H1 (cell line): ENCODE results near the gene ZNF565.

ENCODE experiments used
- CREB1 ChIP-seq: IDR thresholded peaks from 2 replicates; pipeline ENCODE4 v1.6.1; 2012; ENCODE audit warnings: inconsistent platforms
- CTCF ChIP-seq, 3 experiments: IDR thresholded peaks; 1 replicate in 2 of 3; 2 replicates in 1 of 3; pipeline versions ENCODE4 v1.5.1 to v1.6.1; 2011; ENCODE audit warnings: low read length in 3 of 3, mild to moderate bottlenecking in 3 of 3, inconsistent platforms in 2 of 3, low read depth in 1 of 3, moderate library complexity in 1 of 3; ENCODE audit not compliant: insufficient read depth in 1 of 3; ENCODE audit errors: control extremely low read depth in 1 of 3
- EP300 ChIP-seq, 2 experiments: IDR thresholded peaks; 1 replicate in 1 of 2; 2 replicates in 1 of 2; pipeline ENCODE4 v1.6.1; 2011 to 2012; ENCODE audit warnings: low read depth in 2 of 2, low read length in 2 of 2, mild to moderate bottlenecking in 2 of 2, borderline replicate concordance in 1 of 2, inconsistent platforms in 1 of 2, moderate library complexity in 1 of 2
- GABPA ChIP-seq: IDR thresholded peaks from 2 replicates; pipeline ENCODE4 v1.6.1; 2011; ENCODE audit warnings: mild to moderate bottlenecking, low read length, moderate library complexity, borderline replicate concordance; ENCODE audit not compliant: insufficient read depth
- JUND ChIP-seq: IDR thresholded peaks from 2 replicates; pipeline ENCODE4 v1.6.1; 2011; ENCODE audit warnings: mild to moderate bottlenecking, improper control_type of control experiment, low read length
- POLR2A ChIP-seq, 2 experiments: IDR thresholded peaks; 1 replicate in 1 of 2; 2 replicates in 1 of 2; pipeline ENCODE4 v1.6.1; 2011; ENCODE audit warnings: low read depth in 2 of 2, low read length in 2 of 2, mild to moderate bottlenecking in 2 of 2; ENCODE audit errors: control extremely low read depth in 1 of 2
- RFX5 ChIP-seq: IDR thresholded peaks from 2 replicates; pipeline ENCODE4 v1.6.1; 2011; ENCODE audit warnings: low read depth, low read length, improper control_type of control experiment, borderline replicate concordance
- RXRA ChIP-seq: IDR thresholded peaks from 2 replicates; pipeline ENCODE4 v1.6.1; 2011; ENCODE audit warnings: low read depth, mild to moderate bottlenecking, low read length, moderate library complexity; ENCODE audit not compliant: insufficient read depth
- TBP ChIP-seq: IDR thresholded peaks from 2 replicates; pipeline ENCODE4 v1.6.1; 2011; ENCODE audit warnings: low read depth, low read length, improper control_type of control experiment
- USF2 ChIP-seq: IDR thresholded peaks from 2 replicates; pipeline ENCODE4 v1.6.1; 2011; ENCODE audit warnings: low read length, improper control_type of control experiment
- YY1 ChIP-seq: IDR thresholded peaks from 2 replicates; pipeline ENCODE4 v1.6.1; 2011; ENCODE audit warnings: low read depth, mild to moderate bottlenecking, low read length

GRCh38 chr19:36236946-36237310 is 22.5 kb upstream of the ZNF565 start:
- TF ChIP-seq POLR2A (IDR thresholded peaks at IDR 0.05; ENCODE audit: control extremely low read depth in 1 of 2, low read depth in 2 of 2, low read length in 2 of 2) (no peak), RFX5 (no peak), CREB1 (no peak), TBP (no peak), CTCF (IDR thresholded peaks at IDR 0.05; ENCODE audit: control extremely low read depth in 1 of 3, insufficient read depth in 1 of 3, low read depth in 1 of 3, low read length in 3 of 3) (no peak), USF2 (no peak), GABPA (no peak), JUND (no peak), RXRA (no peak), EP300 (IDR thresholded peaks at IDR 0.05; ENCODE audit: borderline replicate concordance in 1 of 2, low read depth in 2 of 2, low read length in 2 of 2) (no peak), YY1 (no peak)
